ENCODE data around the gene HSD17B12. TPM values are rescaled to one million over a fixed set of nuclear protein-coding genes. Genes with fewer than 3 reads are reported as not detected.
A peak's percentile ranks its signal among the peaks of the same experiment; 100 is the strongest.

HSD17B12 gene
- total and polyA plus RNA-seq, 2 donors (not counting 3 experiments of a cell fraction or from before 2014, with no cell fraction given), result 41.5 to 96.5 TPM

DNA sequence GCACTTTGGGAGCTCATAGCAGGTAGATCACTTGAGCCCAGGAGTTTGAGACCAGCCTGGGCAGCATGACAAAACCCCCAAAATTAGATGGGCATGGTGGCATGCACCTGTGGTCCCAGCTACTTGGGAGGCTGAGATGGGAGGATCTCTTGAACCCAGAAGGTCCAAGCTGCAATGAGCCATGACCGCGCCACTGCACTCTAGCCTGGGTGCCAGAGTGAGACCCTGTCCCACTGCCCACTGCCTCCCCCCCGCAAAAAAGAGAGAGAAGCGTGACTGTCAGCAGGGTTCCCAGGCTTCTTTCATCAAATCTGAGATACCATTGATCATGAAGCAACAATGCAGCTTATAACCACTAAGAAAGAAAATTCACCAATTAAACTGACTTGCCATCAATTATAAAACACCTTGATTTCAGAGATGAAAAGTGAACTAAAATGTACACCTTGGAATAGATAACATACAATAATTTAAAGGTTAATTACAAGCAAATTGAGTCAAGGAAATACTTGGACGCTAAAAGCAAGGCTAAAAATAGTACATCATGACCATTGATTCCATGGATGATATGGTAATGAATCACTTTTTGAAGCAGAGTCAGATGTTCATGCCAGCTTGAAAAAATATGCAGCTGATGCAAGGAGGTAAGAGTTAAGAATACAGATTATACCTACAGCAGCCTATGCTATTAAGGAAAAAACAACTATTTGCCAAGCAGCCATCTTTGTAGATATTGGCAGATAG, 109.3 kb downstream of the HSD17B12 start:
- FAIRE-seq, result no peak
- no TSS peak for BruUV-seq (replicated peaks)
- H3K27me3 ChIP-seq (ENCODE audit: control insufficient read depth in 2 of 2, insufficient read depth in 2 of 2, low read length in 2 of 2), result no peaks in the 10 kb centered on the region
- no peak overlapping the region for H3K4me3 ChIP-seq (replicated peaks in 1 of 3; ENCODE audit: insufficient read depth in 1 of 3, low read depth in 1 of 3, low read length in 3 of 3)
- no peaks in the 10 kb centered on the region for H3K9me3 ChIP-seq (replicated peaks; ENCODE audit: control insufficient read depth, insufficient read depth, low read length)
- TF ChIP-seq, protein P1, sequence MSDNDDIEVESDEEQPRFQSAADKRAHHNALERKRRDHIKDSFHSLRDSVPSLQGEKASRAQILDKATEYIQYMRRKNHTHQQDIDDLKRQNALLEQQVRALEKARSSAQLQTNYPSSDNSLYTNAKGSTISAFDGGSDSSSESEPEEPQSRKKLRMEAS (IDR thresholded peaks at IDR 0.05; ENCODE audit: insufficient read depth, insufficient read length), result no peak
- peak; percentile 5 for TF ChIP-seq GATA2 (IDR thresholded peaks at IDR 0.05; ENCODE audit: insufficient read depth, insufficient read length, low read depth, low read length)
- no peak overlapping the region for H3K9ac ChIP-seq (replicated peaks; ENCODE audit: extremely low read depth, insufficient read depth, low read length)
- dilution Hi-C loops (cut with MboI; ENCODE audit: extremely low pct_ligation_motif_present, low sequenced_read_pairs), result no loop called here
- intact Hi-C loops (cut with micrococcal nuclease), result no loop called here
- no peaks in the 10 kb centered on the region for H3K9me1 ChIP-seq (replicated peaks; ENCODE audit: control insufficient read depth, extremely low read depth, insufficient read depth, low read length)
- no peak overlapping the region for H3K4me2 ChIP-seq (ENCODE audit: insufficient read depth, low read length)
- peaks cover 3% of the 10 kb centered on the region for H3K4me1 ChIP-seq (ENCODE audit: control insufficient read depth, extremely low read depth, insufficient read depth, low read length)
- peak; percentile 8 for DNase-seq (ENCODE audit: low read depth, low spot score)
- peaks cover 14% of the 10 kb centered on the region for H3K79me2 ChIP-seq (ENCODE audit: control insufficient read depth, insufficient read depth, low read length)
- ChIA-PET POLR2A (no interaction called here), CTCF (interaction anchor here (1.2 to 1.8 kb wide), 2 partner anchors 16 to 17 kb away, joined by 3 to 4 read pairs; no protein-coding TSS in a partner anchor)
- no peaks in the 10 kb centered on the region for H3K36me3 ChIP-seq (ENCODE audit: control insufficient read depth in 2 of 2, extremely low read depth in 1 of 2, insufficient read depth in 2 of 2, low read length in 2 of 2)
- no peak overlapping the region for H2AFZ ChIP-seq (ENCODE audit: low read depth, low read length)
- H3K27ac ChIP-seq (ENCODE audit: insufficient read depth, low read depth, low read length), result peak overlapping the region; percentile 11
- no peaks in the 10 kb centered on the region for H4K20me1 ChIP-seq (replicated peaks; ENCODE audit: control insufficient read depth, extremely low read depth, insufficient read depth, low read length)

DNA sequence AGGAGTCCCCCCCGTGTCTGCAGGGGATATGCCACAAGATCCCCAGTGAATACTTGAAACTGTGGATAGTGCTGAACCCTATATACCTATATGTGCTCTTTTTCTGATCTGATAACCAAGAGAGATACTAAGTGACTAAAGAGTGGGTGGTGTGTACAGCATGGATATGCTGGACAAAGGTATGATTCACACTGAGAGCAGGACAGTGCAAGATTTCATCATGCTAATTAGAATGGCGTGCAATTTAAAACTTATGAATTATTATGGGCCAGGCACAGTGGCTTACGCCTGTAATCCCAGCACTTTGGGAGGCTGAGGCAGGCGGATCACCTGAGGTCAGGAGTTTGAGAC, 109.9 kb downstream of the HSD17B12 start:
- peaks cover 14% of the 10 kb centered on the region for H3K79me2 ChIP-seq (ENCODE audit: control insufficient read depth, insufficient read depth, low read length)
- DNase-seq (ENCODE audit: low read depth, low spot score), result no peak
- dilution Hi-C loops (cut with MboI; ENCODE audit: extremely low pct_ligation_motif_present, low sequenced_read_pairs), result no loop called here
- H3K36me3 ChIP-seq (ENCODE audit: control insufficient read depth in 2 of 2, extremely low read depth in 1 of 2, insufficient read depth in 2 of 2, low read length in 2 of 2), result no peaks in the 10 kb centered on the region
- H3K9me3 ChIP-seq (replicated peaks; ENCODE audit: control insufficient read depth, insufficient read depth, low read length), result no peaks in the 10 kb centered on the region
- peaks cover 3% of the 10 kb centered on the region for H3K4me1 ChIP-seq (ENCODE audit: control insufficient read depth, extremely low read depth, insufficient read depth, low read length)
- BruUV-seq (replicated peaks), result no TSS peak
- H4K20me1 ChIP-seq (replicated peaks; ENCODE audit: control insufficient read depth, extremely low read depth, insufficient read depth, low read length), result no peaks in the 10 kb centered on the region
- H3K4me2 ChIP-seq (ENCODE audit: insufficient read depth, low read length), result no peak overlapping the region
- H3K4me3 ChIP-seq (replicated peaks in 1 of 3; ENCODE audit: insufficient read depth in 1 of 3, low read depth in 1 of 3, low read length in 3 of 3), result no peak overlapping the region
- POLR2A ChIA-PET, result no interaction called here
- H2AFZ ChIP-seq (ENCODE audit: low read depth, low read length), result no peak overlapping the region
- H3K27ac ChIP-seq (ENCODE audit: insufficient read depth, low read depth, low read length), result peak overlapping the region; percentile 11
- no peak overlapping the region for H3K9ac ChIP-seq (replicated peaks; ENCODE audit: extremely low read depth, insufficient read depth, low read length)
- TF ChIP-seq, protein P2, sequence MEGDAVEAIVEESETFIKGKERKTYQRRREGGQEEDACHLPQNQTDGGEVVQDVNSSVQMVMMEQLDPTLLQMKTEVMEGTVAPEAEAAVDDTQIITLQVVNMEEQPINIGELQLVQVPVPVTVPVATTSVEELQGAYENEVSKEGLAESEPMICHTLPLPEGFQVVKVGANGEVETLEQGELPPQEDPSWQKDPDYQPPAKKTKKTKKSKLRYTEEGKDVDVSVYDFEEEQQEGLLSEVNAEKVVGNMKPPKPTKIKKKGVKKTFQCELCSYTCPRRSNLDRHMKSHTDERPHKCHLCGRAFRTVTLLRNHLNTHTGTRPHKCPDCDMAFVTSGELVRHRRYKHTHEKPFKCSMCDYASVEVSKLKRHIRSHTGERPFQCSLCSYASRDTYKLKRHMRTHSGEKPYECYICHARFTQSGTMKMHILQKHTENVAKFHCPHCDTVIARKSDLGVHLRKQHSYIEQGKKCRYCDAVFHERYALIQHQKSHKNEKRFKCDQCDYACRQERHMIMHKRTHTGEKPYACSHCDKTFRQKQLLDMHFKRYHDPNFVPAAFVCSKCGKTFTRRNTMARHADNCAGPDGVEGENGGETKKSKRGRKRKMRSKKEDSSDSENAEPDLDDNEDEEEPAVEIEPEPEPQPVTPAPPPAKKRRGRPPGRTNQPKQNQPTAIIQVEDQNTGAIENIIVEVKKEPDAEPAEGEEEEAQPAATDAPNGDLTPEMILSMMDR (IDR thresholded peaks at IDR 0.05; ENCODE audit: extremely low read depth in 1 of 2, insufficient read depth in 1 of 2, low read depth in 1 of 2, low read length in 2 of 2), result no peak
- TF ChIP-seq, protein P1 (IDR thresholded peaks at IDR 0.05; ENCODE audit: insufficient read depth, insufficient read length), result no peak
- no peak for TF ChIP-seq EZH2 (IDR thresholded peaks at IDR 0.05; ENCODE audit: borderline replicate concordance, low read depth, low read length, severe bottlenecking)
- no peak for TF ChIP-seq POLR2AphosphoS5 (IDR thresholded peaks at IDR 0.05; ENCODE audit: insufficient read depth, low read depth, low read length)
- no peak for TF ChIP-seq POLR2A (IDR thresholded peaks at IDR 0.05; ENCODE audit: low read depth, low read length)
- no peak for TF ChIP-seq GATA2 (IDR thresholded peaks at IDR 0.05; ENCODE audit: insufficient read depth, insufficient read length, low read depth, low read length)
- no peak for TF ChIP-seq JUN (IDR thresholded peaks at IDR 0.05; ENCODE audit: borderline replicate concordance, insufficient read depth, insufficient read length, low read depth)
- no peak for TF ChIP-seq FOS (IDR thresholded peaks at IDR 0.05; ENCODE audit: borderline replicate concordance, insufficient read depth, low read length)
- TF ChIP-seq MYC (IDR thresholded peaks at IDR 0.05; ENCODE audit: low read depth, low read length), result no peak
- no peak for FAIRE-seq
- H3K9me1 ChIP-seq (replicated peaks; ENCODE audit: control insufficient read depth, extremely low read depth, insufficient read depth, low read length), result no peaks in the 10 kb centered on the region
- CTCF ChIA-PET, result no interaction called here
- intact Hi-C loops (cut with micrococcal nuclease), result no loop called here
- no peaks in the 10 kb centered on the region for H3K27me3 ChIP-seq (ENCODE audit: control insufficient read depth in 2 of 2, insufficient read depth in 2 of 2, low read length in 2 of 2)

All from endothelial cell of umbilical vein (primary cell).